Measurements from ENCODE around the gene SH3RF3. TPM values are rescaled to one million over a fixed set of nuclear protein-coding genes. Genes with fewer than 3 reads are reported as not detected.

The SH3RF3 gene
- total RNA-seq, 3 donors from 2014 or later (not counting 1 experiment from before 2014, with no cell fraction given): 0.23 to 0.61 (median 0.34) TPM

DNA sequence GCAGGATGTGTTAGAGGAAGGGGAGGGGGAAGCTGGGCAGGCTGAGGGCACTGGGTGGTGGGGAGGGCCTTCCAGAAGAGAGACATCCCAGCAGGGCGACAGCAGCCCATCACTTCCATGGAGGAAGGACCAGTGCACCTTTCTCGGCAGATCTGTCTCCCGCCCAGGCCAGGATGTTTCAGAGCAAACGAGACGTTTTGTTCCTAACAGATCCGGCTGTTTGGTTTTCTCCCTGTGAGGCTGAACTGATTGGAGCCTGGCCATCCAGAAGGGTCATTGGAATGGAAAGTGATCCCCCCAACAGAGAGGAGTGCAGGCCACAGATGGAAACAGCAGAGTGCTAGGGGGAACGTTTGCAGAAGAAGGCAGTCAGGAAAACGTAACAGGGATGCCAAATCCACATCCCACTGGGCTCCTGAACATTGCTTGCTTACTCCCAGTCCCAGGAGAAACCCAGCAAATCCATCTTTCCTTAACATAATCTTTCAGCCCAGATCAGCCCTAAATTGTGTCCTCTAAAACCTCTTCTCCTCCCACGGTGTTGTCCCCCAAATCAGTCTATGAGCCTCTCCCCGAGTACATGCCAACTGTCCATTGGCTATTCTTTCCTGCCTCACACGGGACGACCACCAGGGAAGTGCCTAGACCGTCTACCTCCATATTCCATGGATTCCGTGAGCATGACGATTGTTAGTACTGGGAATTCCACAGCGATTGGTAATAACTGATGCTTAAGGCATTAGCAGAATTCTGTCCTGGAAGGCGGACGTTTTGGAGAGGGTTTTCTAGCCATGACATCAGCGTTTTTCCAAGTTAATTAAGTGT, 357.9 kb downstream of the SH3RF3 start:
- Mint-ChIP-seq H3K4me1 (no peaks in the 10 kb centered on the region), H3K4me3 (no peak overlapping the region), H3K36me3 (no peaks in the 10 kb centered on the region), H3K27me3 (ENCODE audit: low read depth in 2 of 2) (peaks cover 3 to 13% of the 10 kb centered on the region in 2 donors), H3K9me3 (no peaks in the 10 kb centered on the region), H3K27ac (no peak overlapping the region)
- Histone ChIP-seq H3K4me3 (ENCODE audit: low read length) (no peak overlapping the region), H3K27ac (ENCODE audit: low read length) (no peak overlapping the region), H3K9me3 (ENCODE audit: control insufficient read depth, insufficient read depth, low read length) (no peaks in the 10 kb centered on the region), H3K27me3 (ENCODE audit: control insufficient read depth, insufficient read depth, low read length) (no peaks in the 10 kb centered on the region), H3K4me1 (ENCODE audit: control insufficient read depth, insufficient read depth, low read length) (no peaks in the 10 kb centered on the region), H3K36me3 (ENCODE audit: control insufficient read depth, insufficient read depth, low read length) (no peaks in the 10 kb centered on the region)
- TF ChIP-seq, protein P1, sequence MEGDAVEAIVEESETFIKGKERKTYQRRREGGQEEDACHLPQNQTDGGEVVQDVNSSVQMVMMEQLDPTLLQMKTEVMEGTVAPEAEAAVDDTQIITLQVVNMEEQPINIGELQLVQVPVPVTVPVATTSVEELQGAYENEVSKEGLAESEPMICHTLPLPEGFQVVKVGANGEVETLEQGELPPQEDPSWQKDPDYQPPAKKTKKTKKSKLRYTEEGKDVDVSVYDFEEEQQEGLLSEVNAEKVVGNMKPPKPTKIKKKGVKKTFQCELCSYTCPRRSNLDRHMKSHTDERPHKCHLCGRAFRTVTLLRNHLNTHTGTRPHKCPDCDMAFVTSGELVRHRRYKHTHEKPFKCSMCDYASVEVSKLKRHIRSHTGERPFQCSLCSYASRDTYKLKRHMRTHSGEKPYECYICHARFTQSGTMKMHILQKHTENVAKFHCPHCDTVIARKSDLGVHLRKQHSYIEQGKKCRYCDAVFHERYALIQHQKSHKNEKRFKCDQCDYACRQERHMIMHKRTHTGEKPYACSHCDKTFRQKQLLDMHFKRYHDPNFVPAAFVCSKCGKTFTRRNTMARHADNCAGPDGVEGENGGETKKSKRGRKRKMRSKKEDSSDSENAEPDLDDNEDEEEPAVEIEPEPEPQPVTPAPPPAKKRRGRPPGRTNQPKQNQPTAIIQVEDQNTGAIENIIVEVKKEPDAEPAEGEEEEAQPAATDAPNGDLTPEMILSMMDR (IDR thresholded peaks at IDR 0.05): no peak
- ATAC-seq: no peak
- intact Hi-C loops (cut with micrococcal nuclease): no loop called here
- WGBS (ENCODE audit: insufficient coverage): 83% methylated on average over 18 of the region's 19 CpGs
- DNase-seq: no peak

DNA sequence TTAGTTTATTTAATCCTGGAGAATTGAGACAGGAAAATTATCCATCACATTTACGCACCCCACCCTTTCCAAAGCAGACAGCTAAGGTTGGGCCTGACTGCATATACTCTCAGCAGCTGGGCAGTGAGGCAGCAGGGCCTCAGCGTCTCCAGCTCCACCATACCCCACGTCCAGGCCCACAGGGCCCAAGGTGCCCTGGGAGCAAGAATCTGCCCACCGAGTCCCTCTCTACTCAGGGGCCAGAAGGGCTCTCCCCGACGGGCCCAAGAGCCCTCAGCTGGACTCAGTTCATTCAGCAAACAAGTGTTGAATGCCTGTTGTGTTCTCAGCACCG, 358.5 kb downstream of the SH3RF3 start:
- no peaks in the 10 kb centered on the region for H3K9me3 ChIP-seq (ENCODE audit: control insufficient read depth, insufficient read depth, low read length)
- no peaks in the 10 kb centered on the region for H3K27me3 ChIP-seq (ENCODE audit: control insufficient read depth, insufficient read depth, low read length)
- DNase-seq: no peak
- Mint-ChIP-seq H3K9me3 (no peaks in the 10 kb centered on the region), H3K4me3 (no peak overlapping the region), H3K27ac (no peak overlapping the region), H3K4me1 (no peaks in the 10 kb centered on the region), H3K27me3 (ENCODE audit: low read depth in 2 of 2) (peaks cover 3 to 12% of the 10 kb centered on the region in 2 donors), H3K36me3 (no peaks in the 10 kb centered on the region)
- intact Hi-C loops (cut with micrococcal nuclease): no loop called here
- ATAC-seq: no peak
- H3K4me3 ChIP-seq (ENCODE audit: low read length): no peak overlapping the region
- no peaks in the 10 kb centered on the region for H3K4me1 ChIP-seq (ENCODE audit: control insufficient read depth, insufficient read depth, low read length)
- no peak overlapping the region for H3K27ac ChIP-seq (ENCODE audit: low read length)
- TF ChIP-seq, protein P1 (IDR thresholded peaks at IDR 0.05): no peak
- no peaks in the 10 kb centered on the region for H3K36me3 ChIP-seq (ENCODE audit: control insufficient read depth, insufficient read depth, low read length)
- 84% methylated on average over 7 of the region's 7 CpGs for WGBS (ENCODE audit: insufficient coverage)

DNA sequence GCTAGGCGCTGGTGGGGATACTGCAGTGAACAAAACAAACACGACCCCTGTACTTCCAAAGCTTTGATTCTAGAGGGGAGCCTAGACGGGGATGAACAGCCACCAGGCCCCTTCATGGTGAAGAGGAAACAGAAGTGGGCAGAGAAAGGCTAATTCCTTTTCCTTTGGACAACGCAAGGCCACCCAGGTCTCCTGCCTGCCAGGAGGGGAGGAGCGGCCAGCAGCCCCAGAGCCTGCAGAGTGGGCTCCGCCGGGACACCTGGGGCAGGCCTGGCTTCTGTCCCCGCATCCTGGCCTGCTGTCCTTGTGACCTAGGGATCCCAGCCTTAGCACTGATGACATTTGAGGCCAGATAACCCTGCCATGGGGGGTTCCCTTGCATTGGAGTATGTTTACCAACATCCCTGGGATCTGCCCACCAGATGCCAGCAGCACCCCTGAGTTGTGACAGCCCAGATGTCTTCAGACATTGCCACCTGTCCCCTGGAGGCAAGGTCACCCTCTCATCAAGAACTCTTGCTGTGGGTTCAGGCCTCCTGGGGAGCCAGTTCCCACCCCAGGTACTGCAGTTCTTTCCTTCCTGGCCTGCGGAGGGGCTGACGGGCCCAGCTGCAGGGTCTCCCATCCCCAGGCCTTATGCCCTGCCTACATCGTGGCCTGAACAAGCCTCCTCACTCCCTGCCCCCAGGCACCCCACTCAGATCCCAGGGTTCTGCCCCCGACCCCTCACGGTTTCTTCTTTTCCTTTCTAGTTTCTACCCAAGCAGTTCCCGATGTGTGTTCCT, 359.1 kb downstream of the SH3RF3 start:
- H3K9me3 ChIP-seq (ENCODE audit: control insufficient read depth, insufficient read depth, low read length): no peaks in the 10 kb centered on the region
- TF ChIP-seq, protein P1 (IDR thresholded peaks at IDR 0.05): no peak
- no peaks in the 10 kb centered on the region for H3K36me3 Mint-ChIP-seq
- no peak overlapping the region for H3K4me3 Mint-ChIP-seq
- H3K36me3 ChIP-seq (ENCODE audit: control insufficient read depth, insufficient read depth, low read length): no peaks in the 10 kb centered on the region
- H3K9me3 Mint-ChIP-seq: no peaks in the 10 kb centered on the region
- WGBS (ENCODE audit: insufficient coverage): 91% methylated on average over 14 of the region's 14 CpGs
- no peaks in the 10 kb centered on the region for H3K4me1 ChIP-seq (ENCODE audit: control insufficient read depth, insufficient read depth, low read length)
- H3K27ac Mint-ChIP-seq: no peak overlapping the region
- no peak for DNase-seq
- ATAC-seq: no peak
- intact Hi-C loops (cut with micrococcal nuclease): no loop called here
- no peaks in the 10 kb centered on the region for H3K4me1 Mint-ChIP-seq
- no peak overlapping the region for H3K27ac ChIP-seq (ENCODE audit: low read length)
- peaks cover 3 to 7% of the 10 kb centered on the region in 2 donors for H3K27me3 Mint-ChIP-seq (ENCODE audit: low read depth in 2 of 2)
- H3K4me3 ChIP-seq (ENCODE audit: low read length): no peak overlapping the region
- no peaks in the 10 kb centered on the region for H3K27me3 ChIP-seq (ENCODE audit: control insufficient read depth, insufficient read depth, low read length)
